ENCODE data around the gene SSTR3. TPM values are rescaled to one million over a fixed set of nuclear protein-coding genes. Genes with fewer than 3 reads are reported as not detected.

Gene SSTR3
- total and polyA plus RNA-seq, 9 of the 15 experiments (the other 6 are each of a cell fraction or from before 2014, with no cell fraction given): 0.03 TPM; not detected in 8

GRCh38 chr22:37258005-37258752 lies 45.9 kb upstream of the SSTR3 start:
- Histone ChIP-seq H3K4me1 (replicated peaks in 1 of 2; ENCODE audit: control insufficient read depth in 2 of 2, insufficient read depth in 2 of 2, low read length in 2 of 2) (peaks cover 4 to 15% of the 10 kb centered on the region in 2 experiments; a peak in 4 of 5 replicates), H3K36me3 (ENCODE audit: control insufficient read depth, insufficient read depth, low read length) (no peaks in the 10 kb centered on the region), H3K4me2 (ENCODE audit: insufficient read depth, low read length) (no peak overlapping the region), H2AFZ (ENCODE audit: low read depth, low read length) (no peak overlapping the region), H3K9ac (ENCODE audit: insufficient read depth in 1 of 2, low read depth in 2 of 2, low read length in 2 of 2) (no peak overlapping the region), H3K9me1 (ENCODE audit: control insufficient read depth, insufficient read depth, low read length) (no peaks in the 10 kb centered on the region), H3K27me3 (ENCODE audit: control insufficient read depth in 2 of 2, insufficient read depth in 2 of 2, low read length in 2 of 2) (no peaks in the 10 kb centered on the region; a peak in 1 of 5 replicates), H4K20me1 (replicated peaks; ENCODE audit: control insufficient read depth, insufficient read depth, low read length) (no peaks in the 10 kb centered on the region), H3K4me3 (no peak overlapping the region), H3K9me3 (replicated peaks; ENCODE audit: control insufficient read depth, insufficient read depth, low read depth, low read length) (no peaks in the 10 kb centered on the region), H3K27ac (ENCODE audit: extremely low read depth, low read depth, low read length) (no peak overlapping the region), H3K79me2 (ENCODE audit: control insufficient read depth, insufficient read depth, low read length) (no peaks in the 10 kb centered on the region)
- intact Hi-C loops (cut with micrococcal nuclease): no loop called here
- in situ Hi-C loops (cut with MboI): no loop called here
- no peak for TF ChIP-seq NR2C2 (CRISPR knock-in tag; IDR thresholded peaks at IDR 0.05)
- TF ChIP-seq NR2C2 (tag; IDR thresholded peaks at IDR 0.05): 0 out of 2 replicates have a peak, but pooled peaks have one; percentile 3
- no peak for TF ChIP-seq EP400 (IDR thresholded peaks at IDR 0.05)
- no TSS peak for BruUV-seq (replicated peaks)
- no peak for FAIRE-seq
- WGBS (ENCODE audit: insufficient coverage, low coverage, missing lambda C conversion rate): 48% methylated on average over 9 of the region's 9 CpGs
- ChIA-PET POLR2A (interaction anchor here (0.6 kb wide), 1 partner anchor 352 kb away, joined by 3 read pairs; no protein-coding TSS in a partner anchor), CTCF (ENCODE audit: low intra/inter-chr PET ratio) (interaction anchor here (0.6 kb wide), 1 partner anchor 312 kb away, joined by 3 read pairs; no protein-coding TSS in a partner anchor)
- no peak for DNase-seq (ENCODE audit: extremely low read depth in 1 of 4, low spot score in 3 of 4)
- ATAC-seq: no peak

- Histone ChIP-seq H3K79me2 (ENCODE audit: control insufficient read depth, insufficient read depth, low read length) (no peaks in the 10 kb centered on the region), H3K27me3 (ENCODE audit: control insufficient read depth in 2 of 2, insufficient read depth in 2 of 2, low read length in 2 of 2) (no peaks in the 10 kb centered on the region), H3K9ac (ENCODE audit: insufficient read depth in 1 of 2, low read depth in 2 of 2, low read length in 2 of 2) (no peak overlapping the region), H2AFZ (ENCODE audit: low read depth, low read length) (no peak overlapping the region), H3K4me3 (no peak overlapping the region), H3K36me3 (ENCODE audit: control insufficient read depth, insufficient read depth, low read length) (no peaks in the 10 kb centered on the region), H3K27ac (ENCODE audit: extremely low read depth, low read depth, low read length) (no peak overlapping the region), H3K9me3 (replicated peaks; ENCODE audit: control insufficient read depth, insufficient read depth, low read depth, low read length) (no peaks in the 10 kb centered on the region), H4K20me1 (replicated peaks; ENCODE audit: control insufficient read depth, insufficient read depth, low read length) (no peaks in the 10 kb centered on the region), H3K4me1 (replicated peaks in 1 of 2; ENCODE audit: control insufficient read depth in 2 of 2, insufficient read depth in 2 of 2, low read length in 2 of 2) (peaks cover 4 to 15% of the 10 kb centered on the region in 2 experiments; a peak in 4 of 5 replicates), H3K9me1 (ENCODE audit: control insufficient read depth, insufficient read depth, low read length) (no peaks in the 10 kb centered on the region), H3K4me2 (ENCODE audit: insufficient read depth, low read length) (no peak overlapping the region)
- BruUV-seq (replicated peaks): no TSS peak
- in situ Hi-C loops (cut with MboI): no loop called here
- ChIA-PET CTCF (ENCODE audit: low intra/inter-chr PET ratio) (no interaction called here), POLR2A (interaction anchor here (0.6 kb wide), 1 partner anchor 53 kb away, joined by 4 read pairs; no protein-coding TSS in a partner anchor)
- intact Hi-C loops (cut with micrococcal nuclease): no loop called here
- TF ChIP-seq TRIM24 (IDR thresholded peaks at IDR 0.05) (no peak), IRF2 (CRISPR knock-in tag; IDR thresholded peaks at IDR 0.05) (no peak), STAT5B (CRISPR knock-in tag; IDR thresholded peaks at IDR 0.05) (no peak), GATA2 (CRISPR knock-in tag; IDR thresholded peaks at IDR 0.05) (no peak), PRDM10 (IDR thresholded peaks at IDR 0.05; ENCODE audit: partially characterized antibody) (no peak)
- ATAC-seq (no peak), FAIRE-seq (no peak), DNase-seq (ENCODE audit: extremely low read depth in 1 of 4, low spot score in 3 of 4) (no peak)
- 65% methylated on average over 6 of the region's 10 CpGs for WGBS (ENCODE audit: insufficient coverage, low coverage, missing lambda C conversion rate)
Measured at GRCh38 chr22:37256075-37256726, 43.9 kb upstream of the SSTR3 start.

Measured in K562 (cell line).